ENCODE measurements around the gene GLIPR2. TPM values are rescaled to one million over a fixed set of nuclear protein-coding genes. Genes with fewer than 3 reads are reported as not detected.

Gene GLIPR2
- total RNA-seq, 1 donor from 2014 or later = 43.1 TPM

DNA sequence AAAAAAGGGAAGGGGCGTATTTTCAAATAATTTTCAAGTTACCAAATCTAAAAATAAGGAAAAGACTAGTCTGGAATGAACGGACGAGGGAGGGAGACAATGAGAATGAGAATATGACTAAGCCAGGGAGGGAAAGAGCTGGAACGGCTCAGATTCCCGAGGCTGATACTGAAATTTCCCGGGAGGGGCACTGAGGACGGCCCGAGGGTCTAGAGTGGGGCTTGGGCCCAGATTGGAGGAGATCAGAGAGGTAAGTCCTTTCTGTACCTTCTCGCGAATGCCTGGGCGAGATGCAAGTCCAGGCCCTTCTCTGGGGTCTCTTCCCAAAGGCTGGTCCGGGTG lies 29.3 kb downstream of the GLIPR2 start:
- no peaks in the 10 kb centered on the region for H3K36me3 ChIP-seq (ENCODE audit: control insufficient read depth, insufficient read depth, low read length)
- H3K4me3 ChIP-seq (ENCODE audit: low read depth, low read length) = no peak overlapping the region
- TF ChIP-seq, protein P1, sequence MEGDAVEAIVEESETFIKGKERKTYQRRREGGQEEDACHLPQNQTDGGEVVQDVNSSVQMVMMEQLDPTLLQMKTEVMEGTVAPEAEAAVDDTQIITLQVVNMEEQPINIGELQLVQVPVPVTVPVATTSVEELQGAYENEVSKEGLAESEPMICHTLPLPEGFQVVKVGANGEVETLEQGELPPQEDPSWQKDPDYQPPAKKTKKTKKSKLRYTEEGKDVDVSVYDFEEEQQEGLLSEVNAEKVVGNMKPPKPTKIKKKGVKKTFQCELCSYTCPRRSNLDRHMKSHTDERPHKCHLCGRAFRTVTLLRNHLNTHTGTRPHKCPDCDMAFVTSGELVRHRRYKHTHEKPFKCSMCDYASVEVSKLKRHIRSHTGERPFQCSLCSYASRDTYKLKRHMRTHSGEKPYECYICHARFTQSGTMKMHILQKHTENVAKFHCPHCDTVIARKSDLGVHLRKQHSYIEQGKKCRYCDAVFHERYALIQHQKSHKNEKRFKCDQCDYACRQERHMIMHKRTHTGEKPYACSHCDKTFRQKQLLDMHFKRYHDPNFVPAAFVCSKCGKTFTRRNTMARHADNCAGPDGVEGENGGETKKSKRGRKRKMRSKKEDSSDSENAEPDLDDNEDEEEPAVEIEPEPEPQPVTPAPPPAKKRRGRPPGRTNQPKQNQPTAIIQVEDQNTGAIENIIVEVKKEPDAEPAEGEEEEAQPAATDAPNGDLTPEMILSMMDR (IDR thresholded peaks at IDR 0.05; ENCODE audit: insufficient read depth, low read length, poor library complexity, severe bottlenecking) = no peak
- no peak for DNase-seq (ENCODE audit: low read depth)
- H3K27me3 ChIP-seq (ENCODE audit: control insufficient read depth, insufficient read depth, low read length) = no peaks in the 10 kb centered on the region

DNA sequence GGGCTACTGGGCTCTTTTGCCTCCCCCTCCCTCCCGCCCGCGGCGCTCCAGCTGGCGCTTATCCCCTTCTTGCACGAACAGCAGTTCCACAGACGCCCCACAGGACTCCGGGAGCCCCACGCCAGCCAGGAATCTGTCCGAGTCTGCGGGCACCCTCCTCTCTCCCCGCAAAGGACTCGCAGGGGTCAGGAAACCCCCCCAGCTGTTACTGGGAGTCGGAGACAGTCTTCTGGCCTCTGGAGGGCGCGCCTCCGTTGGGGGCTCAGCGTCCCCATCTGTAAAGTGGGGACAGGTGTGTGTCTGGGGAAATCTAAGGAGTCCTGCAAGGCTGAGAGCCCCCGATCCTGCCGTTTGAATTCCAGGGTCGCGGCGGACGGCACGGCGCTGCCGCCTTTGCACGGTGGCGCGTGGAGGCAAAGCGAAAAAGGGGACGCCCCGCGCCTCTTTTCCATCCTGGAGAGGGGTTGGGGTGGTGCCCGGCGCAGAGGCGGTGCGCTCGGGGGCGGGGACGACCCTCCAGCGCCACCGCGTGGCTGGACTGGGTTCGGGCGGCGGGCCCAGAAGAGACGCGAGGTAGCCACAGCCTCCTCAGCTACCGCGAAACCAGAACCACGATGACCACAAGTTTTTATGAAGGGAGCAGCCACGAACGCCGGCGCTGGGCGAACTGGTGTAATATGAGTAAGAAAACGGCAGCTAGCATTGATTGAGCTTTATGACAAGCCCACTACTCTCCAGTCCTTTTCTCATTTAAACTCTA lies 29.8 kb downstream of the GLIPR2 start:
- TF ChIP-seq, protein P1 (IDR thresholded peaks at IDR 0.05; ENCODE audit: insufficient read depth, low read length, poor library complexity, severe bottlenecking) = peak; percentile 71
- no peaks in the 10 kb centered on the region for H3K27me3 ChIP-seq (ENCODE audit: control insufficient read depth, insufficient read depth, low read length)
- H3K4me3 ChIP-seq (ENCODE audit: low read depth, low read length) = peak overlapping the region; percentile 26
- H3K36me3 ChIP-seq (ENCODE audit: control insufficient read depth, insufficient read depth, low read length) = no peaks in the 10 kb centered on the region
- DNase-seq (ENCODE audit: low read depth) = no peak

DNA sequence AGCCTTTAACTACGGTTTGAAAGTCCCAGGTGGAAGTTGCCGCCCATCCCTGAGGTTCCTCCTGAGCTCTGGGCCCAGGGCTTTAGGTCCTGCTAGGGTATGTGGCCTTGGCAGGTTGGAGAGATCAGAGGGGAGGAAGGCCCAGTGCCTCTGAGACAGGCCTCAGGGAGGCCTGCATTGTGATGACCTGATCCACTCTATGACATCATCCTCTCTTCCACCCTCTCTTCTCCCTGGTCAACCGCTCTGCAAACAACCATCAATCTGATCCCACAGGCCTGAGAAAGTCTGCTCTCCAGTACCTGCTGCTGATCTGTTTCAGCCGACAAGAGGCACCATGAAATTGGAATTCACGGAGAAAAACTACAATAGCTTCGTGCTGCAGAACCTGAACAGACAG lies 32.6 kb downstream of the GLIPR2 start, which contains the start of gene CCIN:
Gene CCIN (plus strand): TSS at position 223 of the 400 bp plus-strand sequence. CDS start 115 bp downstream, at position 338.
- H3K36me3 ChIP-seq (ENCODE audit: control insufficient read depth, insufficient read depth, low read length) = no peaks in the 10 kb centered on the region
- TF ChIP-seq, protein P1 (IDR thresholded peaks at IDR 0.05; ENCODE audit: insufficient read depth, low read length, poor library complexity, severe bottlenecking) = no peak

DNA sequence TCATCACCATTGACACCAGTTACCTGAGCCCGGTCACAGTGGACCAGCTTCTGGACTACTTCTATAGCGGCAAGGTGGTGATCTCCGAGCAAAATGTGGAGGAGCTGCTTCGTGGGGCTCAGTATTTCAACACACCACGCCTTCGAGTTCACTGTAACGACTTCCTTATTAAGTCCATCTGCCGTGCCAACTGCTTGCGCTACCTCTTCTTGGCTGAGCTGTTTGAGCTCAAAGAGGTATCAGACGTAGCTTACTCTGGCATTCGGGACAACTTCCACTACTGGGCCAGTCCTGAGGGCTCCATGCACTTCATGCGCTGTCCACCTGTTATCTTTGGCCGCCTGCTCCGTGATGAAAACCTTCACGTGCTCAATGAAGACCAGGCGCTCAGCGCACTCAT lies 33.2 kb downstream of the GLIPR2 start:
- no peaks in the 10 kb centered on the region for H3K27me3 ChIP-seq (ENCODE audit: control insufficient read depth, insufficient read depth, low read length)
- TF ChIP-seq, protein P1 (IDR thresholded peaks at IDR 0.05; ENCODE audit: insufficient read depth, low read length, poor library complexity, severe bottlenecking) = no peak
- H3K4me3 ChIP-seq (ENCODE audit: low read depth, low read length) = no peak overlapping the region
- no peak for DNase-seq (ENCODE audit: low read depth)
- H3K36me3 ChIP-seq (ENCODE audit: control insufficient read depth, insufficient read depth, low read length) = no peaks in the 10 kb centered on the region

More for the DNA sequence above, 32.6 kb downstream of the GLIPR2 start, which contains the start of gene CCIN:
- H3K4me3 ChIP-seq (ENCODE audit: low read depth, low read length) = no peak within 1 kb of the TSS
- H3K27me3 ChIP-seq (ENCODE audit: control insufficient read depth, insufficient read depth, low read length) = no peaks in the 10 kb centered on the region
- no peak for DNase-seq (ENCODE audit: low read depth)

DNA sequence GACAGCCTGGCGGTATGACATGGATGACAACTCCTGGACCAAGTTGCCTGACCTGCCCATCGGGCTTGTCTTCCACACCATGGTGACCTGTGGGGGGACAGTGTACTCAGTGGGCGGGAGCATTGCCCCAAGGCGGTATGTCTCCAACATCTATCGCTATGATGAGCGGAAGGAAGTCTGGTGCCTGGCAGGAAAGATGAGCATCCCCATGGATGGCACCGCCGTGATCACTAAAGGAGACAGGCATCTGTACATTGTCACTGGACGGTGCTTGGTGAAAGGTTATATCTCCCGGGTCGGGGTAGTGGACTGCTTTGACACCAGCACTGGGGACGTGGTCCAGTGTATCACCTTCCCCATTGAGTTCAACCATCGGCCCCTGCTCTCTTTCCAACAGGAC lies 34.0 kb downstream of the GLIPR2 start:
- TF ChIP-seq, protein P1 (IDR thresholded peaks at IDR 0.05; ENCODE audit: insufficient read depth, low read length, poor library complexity, severe bottlenecking) = no peak
- H3K36me3 ChIP-seq (ENCODE audit: control insufficient read depth, insufficient read depth, low read length) = no peaks in the 10 kb centered on the region
- H3K4me3 ChIP-seq (ENCODE audit: low read depth, low read length) = no peak overlapping the region
- no peak for DNase-seq (ENCODE audit: low read depth)
- H3K27me3 ChIP-seq (ENCODE audit: control insufficient read depth, insufficient read depth, low read length) = no peaks in the 10 kb centered on the region

DNA sequence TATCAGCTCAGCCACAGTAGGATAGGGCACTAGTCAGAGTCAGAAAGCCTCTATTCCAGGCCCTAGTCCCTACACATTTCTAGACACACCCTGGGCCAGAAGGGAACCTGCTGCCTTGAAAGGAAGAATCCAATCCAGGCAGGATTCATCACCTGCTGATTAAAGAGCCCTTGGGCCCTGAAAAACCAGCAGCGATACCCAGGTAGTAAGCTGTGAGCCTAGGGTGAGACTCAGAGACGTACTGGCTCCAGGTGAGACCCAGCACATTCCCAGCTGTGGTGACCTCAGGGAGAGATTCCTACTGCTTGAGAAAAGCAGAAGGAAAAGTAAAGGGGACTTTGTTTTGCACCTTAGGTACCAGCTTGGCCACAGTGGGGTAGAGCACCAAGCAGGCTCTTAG lies 37.3 kb downstream of the GLIPR2 start:
- TF ChIP-seq, protein P1 (IDR thresholded peaks at IDR 0.05; ENCODE audit: insufficient read depth, low read length, poor library complexity, severe bottlenecking) = no peak
- no peak for DNase-seq (ENCODE audit: low read depth)
- Histone ChIP-seq H3K36me3 (ENCODE audit: control insufficient read depth, insufficient read depth, low read length) (no peaks in the 10 kb centered on the region), H3K4me3 (ENCODE audit: low read depth, low read length) (no peak overlapping the region), H3K27me3 (ENCODE audit: control insufficient read depth, insufficient read depth, low read length) (no peaks in the 10 kb centered on the region)
